Cardiac fibroblast (primary cell): ENCODE data around the gene CAB39L.
A peak's percentile ranks its signal among the peaks of the same experiment; 100 is the strongest.

ENCODE experiments used
- DNase-seq, 2 donors: peaks; one replicate each; pipeline versions ENCODE4 v3.0.0 to v3.0.0-alpha.2; 2010; ENCODE audit warnings: low read depth in 2 of 2
- H3K4me3 ChIP-seq, 2 donors: replicated peaks in 1 of 2; 1 replicate in 1 of 2; 2 replicates in 1 of 2; pipeline ENCODE4 v1.5.1; 2011; ENCODE audit warnings: low read depth in 2 of 2, low read length in 2 of 2, mild to moderate bottlenecking in 2 of 2, moderate library complexity in 1 of 2
- TF ChIP-seq, protein P1 (sequence below): IDR thresholded peaks from one replicate; pipeline ENCODE4 v1.5.1; 2011; ENCODE audit warnings: low read depth, mild to moderate bottlenecking, low read length, inconsistent platforms

The CAB39L gene

DNA sequence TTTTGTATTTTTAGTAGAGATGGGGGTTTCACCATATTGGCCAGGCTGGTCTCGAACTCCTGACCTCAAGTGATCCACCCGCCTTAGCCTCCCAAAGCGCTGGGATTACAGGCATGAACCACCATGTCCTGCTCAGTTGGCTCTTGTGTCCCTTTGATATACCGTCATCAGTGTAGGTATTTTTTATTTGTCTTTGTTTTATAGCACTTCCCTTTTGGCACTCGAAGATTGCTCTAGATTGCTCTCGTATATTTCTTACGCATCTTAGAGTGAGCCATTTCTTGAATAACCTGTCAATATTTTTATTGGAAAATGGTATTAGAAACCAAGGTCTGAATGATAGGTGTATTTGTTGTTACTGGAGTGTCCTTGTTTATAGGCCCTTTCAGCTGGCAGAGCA is 9.6 kb upstream of the CAB39L start:
- no peak for DNase-seq
- TF ChIP-seq, protein P1, sequence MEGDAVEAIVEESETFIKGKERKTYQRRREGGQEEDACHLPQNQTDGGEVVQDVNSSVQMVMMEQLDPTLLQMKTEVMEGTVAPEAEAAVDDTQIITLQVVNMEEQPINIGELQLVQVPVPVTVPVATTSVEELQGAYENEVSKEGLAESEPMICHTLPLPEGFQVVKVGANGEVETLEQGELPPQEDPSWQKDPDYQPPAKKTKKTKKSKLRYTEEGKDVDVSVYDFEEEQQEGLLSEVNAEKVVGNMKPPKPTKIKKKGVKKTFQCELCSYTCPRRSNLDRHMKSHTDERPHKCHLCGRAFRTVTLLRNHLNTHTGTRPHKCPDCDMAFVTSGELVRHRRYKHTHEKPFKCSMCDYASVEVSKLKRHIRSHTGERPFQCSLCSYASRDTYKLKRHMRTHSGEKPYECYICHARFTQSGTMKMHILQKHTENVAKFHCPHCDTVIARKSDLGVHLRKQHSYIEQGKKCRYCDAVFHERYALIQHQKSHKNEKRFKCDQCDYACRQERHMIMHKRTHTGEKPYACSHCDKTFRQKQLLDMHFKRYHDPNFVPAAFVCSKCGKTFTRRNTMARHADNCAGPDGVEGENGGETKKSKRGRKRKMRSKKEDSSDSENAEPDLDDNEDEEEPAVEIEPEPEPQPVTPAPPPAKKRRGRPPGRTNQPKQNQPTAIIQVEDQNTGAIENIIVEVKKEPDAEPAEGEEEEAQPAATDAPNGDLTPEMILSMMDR = no peak
- no peak overlapping the region for H3K4me3 ChIP-seq

DNA sequence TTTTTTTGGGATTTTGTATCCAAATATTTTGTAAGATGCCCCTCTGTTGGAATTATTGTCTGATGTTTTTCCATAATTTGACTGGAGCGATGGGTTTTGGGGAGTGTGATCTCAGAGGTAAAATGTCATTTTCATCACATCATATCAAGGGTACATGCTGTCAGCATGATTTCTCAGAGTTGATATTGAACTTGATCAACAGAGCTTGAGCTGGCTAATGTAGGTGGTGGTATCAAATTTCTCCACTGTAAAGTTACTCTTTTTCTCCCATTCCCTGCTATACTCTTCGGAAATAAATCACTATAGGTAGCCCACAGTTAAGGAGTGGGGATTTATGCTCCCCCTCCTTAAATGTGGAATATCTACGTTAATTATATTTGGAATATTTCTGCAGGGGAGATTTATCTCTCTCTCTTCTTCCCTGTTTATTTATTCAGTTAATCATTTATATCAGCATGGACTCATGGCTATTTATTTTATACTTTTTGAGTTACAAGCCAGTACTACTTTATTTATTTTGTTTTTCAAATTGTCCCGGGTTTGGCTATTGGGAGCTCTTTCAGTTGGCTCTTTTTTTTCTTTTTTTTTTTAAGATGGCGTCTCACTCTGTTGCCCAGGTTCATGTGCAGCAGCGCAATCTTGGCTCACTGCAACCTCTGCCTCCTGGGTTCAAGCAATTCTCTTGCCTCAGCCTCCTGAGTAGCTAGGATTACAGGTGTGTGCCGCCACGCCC is 9.0 kb upstream of the CAB39L start:
- TF ChIP-seq, protein P1 = no peak
- no peak for DNase-seq
- H3K4me3 ChIP-seq = no peak overlapping the region

DNA sequence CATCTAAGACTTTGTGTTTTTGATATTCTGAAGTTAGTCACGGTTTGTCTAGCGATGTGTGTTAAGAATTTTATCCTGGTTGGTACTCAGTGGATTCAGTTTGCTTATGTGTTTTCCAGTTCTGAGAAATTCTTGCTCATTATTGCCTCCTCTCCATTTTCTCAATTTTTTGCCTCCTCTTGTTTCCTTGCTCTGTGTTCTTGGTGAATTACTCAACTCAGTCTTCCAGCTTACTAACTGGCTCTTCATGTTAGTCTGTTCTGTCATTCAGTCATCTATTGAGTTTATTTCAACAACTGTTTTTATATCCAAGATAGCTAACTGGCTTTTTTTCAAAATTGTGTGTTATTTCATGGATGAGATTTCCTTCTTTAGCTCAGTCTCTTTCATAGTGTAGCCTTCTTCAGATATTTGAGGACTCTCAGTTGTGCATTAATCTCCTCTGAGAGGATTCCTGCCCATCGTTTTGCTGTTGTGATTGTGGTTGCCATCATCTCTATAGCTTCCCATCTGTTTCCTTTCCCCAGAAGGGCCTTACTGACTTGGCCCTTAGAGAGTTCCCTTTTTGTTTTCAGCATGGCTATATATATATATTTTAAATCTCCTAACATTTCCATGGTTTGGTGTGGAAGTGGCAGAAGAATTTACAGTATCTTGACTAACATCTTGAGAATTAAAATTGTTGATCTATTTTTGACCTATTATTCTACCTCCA is 6.4 kb upstream of the CAB39L start:
- TF ChIP-seq, protein P1 = no peak
- no peak for DNase-seq
- no peak overlapping the region for H3K4me3 ChIP-seq

DNA sequence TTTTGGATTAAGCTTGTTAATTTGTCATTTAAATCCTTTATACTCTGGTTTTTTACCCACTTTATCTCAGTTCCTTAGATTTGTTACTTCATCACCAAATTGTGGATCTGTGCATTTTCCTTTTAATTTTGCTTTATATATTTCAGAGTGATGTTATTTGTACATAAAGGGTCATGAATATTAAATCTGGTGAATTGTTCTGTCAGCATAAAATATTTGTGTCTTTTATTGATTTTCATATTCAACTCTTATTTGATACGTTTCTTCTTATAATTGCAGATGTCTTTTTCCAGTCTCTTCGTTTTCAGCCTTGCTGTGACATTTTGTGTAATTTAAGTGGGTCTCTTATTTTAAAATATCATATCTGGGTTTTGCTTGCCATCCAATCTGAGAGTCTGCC is 4.9 kb upstream of the CAB39L start:
- no peak for DNase-seq
- H3K4me3 ChIP-seq = no peak overlapping the region
- TF ChIP-seq, protein P1 = no peak

DNA sequence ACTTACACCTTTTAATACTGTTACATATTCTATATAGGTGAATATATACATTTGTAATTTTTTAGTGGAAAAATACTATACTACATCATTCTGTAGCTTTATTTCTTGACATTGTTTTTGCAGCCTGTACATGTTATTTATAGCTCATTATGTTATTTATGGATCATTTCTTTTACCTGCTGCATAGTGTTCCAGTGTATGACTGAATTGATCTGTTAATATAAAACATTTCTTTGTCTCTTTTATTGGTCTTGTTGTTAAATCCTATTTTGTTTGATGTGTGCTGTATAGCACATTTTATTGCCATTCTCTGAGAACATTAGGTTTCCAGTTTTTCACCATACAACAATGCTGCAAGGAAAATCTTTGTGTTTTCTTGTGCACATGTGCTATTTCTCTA is 2.6 kb upstream of the CAB39L start:
- TF ChIP-seq, protein P1 = no peak
- DNase-seq = no peak
- no peak overlapping the region for H3K4me3 ChIP-seq

DNA sequence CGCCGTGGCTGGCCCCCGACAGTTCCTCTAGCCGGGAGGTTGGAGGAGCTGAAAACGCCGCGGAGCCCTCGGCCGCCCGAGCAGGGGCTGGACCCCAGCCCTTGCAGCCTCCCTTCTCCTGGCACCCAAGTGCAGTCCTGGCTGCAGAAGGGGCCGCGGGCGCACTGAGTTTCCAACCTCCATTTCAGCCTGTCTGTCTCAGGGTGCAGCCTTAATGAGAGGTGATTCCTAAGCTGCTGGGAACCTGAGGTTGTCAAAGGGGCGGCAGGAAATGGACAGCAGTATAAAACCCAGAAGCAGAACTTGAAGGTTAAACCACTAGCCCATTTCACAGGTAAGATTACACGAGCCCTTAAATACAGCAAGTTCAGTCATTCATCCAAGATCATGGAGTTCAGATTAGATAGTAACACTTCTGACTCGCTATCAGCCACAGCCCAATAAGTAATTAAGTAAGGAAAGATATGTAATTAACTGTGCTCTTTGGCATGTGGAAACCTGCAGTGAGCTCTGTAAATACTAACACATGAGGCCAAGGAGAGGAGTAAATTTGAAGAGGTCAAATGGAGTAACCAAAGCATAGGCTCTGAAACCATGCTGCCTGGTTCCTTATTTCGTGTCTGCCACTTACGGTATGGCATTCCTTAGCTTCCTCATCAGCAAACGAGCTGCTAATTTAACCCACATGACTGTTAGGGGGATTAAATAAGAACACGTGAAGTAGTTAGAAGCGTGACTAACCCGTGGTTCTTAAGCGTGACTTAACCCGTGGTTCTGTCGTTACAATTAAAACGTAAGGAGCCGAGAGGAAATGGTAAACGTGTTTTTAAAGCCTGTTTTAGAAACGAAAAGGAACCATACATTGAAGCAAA is 896 bp upstream of the CAB39L start:
- H3K4me3 ChIP-seq = peak overlapping the region; percentile 67 to 90
- TF ChIP-seq, protein P1 = no peak
- peak; percentile 47 to 63 for DNase-seq
